ENCODE data around the gene ZNF100.

Gene ZNF100

GRCh38 chr19:21691661-21692060 is 75.7 kb downstream of the ZNF100 start:
- Histone ChIP-seq H3K79me2 (ENCODE audit: insufficient read depth, low read length) (no peaks in the 10 kb centered on the region), H2AFZ (ENCODE audit: low read length) (no peak overlapping the region), H3K9me3 (ENCODE audit: insufficient read depth, low read depth, low read length) (no peaks in the 10 kb centered on the region), H3K4me3 (ENCODE audit: low read length, poor library complexity, severe bottlenecking) (no peak overlapping the region), H3K36me3 (ENCODE audit: insufficient read depth, low read length) (no peaks in the 10 kb centered on the region), H3K4me1 (ENCODE audit: insufficient read depth, low read length, poor library complexity, severe bottlenecking) (no peaks in the 10 kb centered on the region), H3F3A (ENCODE audit: low read depth) (no peaks in the 10 kb centered on the region), H3K9me2 (replicated peaks; ENCODE audit: low read depth, low read length) (no peaks in the 10 kb centered on the region), H4K20me1 (ENCODE audit: insufficient read depth, low read length, poor library complexity, severe bottlenecking) (no peaks in the 10 kb centered on the region), H3K27me3 (ENCODE audit: insufficient read depth, low read length, poor library complexity, severe bottlenecking) (no peaks in the 10 kb centered on the region), H3K4me2 (ENCODE audit: low read depth, low read length, poor library complexity, severe bottlenecking) (no peak overlapping the region), H3K9ac (ENCODE audit: low read depth, low read length, poor library complexity, severe bottlenecking) (no peak overlapping the region)
- no peak for TF ChIP-seq CTCF (conservative IDR thresholded peaks at IDR 0.05; ENCODE audit: low read length)
- no peak for TF ChIP-seq EZH2phosphoT487 (IDR thresholded peaks at IDR 0.05; ENCODE audit: borderline replicate concordance)

DNA sequence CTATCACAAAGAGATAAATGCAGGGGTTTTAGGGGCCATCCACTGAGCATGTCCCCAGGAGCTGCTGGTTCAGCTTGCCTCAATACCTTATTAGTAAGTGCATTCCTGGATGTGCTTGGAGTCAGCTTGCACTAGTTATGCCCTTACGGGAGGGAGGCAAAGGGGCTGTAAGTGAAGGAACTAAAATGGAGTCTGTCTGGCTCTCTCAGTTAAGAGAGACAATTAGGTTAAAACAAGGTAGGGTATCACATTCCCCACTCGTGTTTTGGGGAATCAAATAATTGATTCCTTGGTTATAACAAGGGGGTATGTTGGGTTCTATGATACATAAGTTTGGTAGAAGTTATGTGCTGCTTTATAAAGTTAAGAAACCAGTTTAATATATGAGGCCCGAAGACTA is 78.9 kb downstream of the ZNF100 start:
- H3K27me3 ChIP-seq (ENCODE audit: insufficient read depth, low read length, poor library complexity, severe bottlenecking): no peaks in the 10 kb centered on the region
- H4K20me1 ChIP-seq (ENCODE audit: insufficient read depth, low read length, poor library complexity, severe bottlenecking): no peaks in the 10 kb centered on the region
- no peak overlapping the region for H3K4me2 ChIP-seq (ENCODE audit: low read depth, low read length, poor library complexity, severe bottlenecking)
- H2AFZ ChIP-seq (ENCODE audit: low read length): no peak overlapping the region
- no peaks in the 10 kb centered on the region for H3K9me3 ChIP-seq (ENCODE audit: insufficient read depth, low read depth, low read length)
- H3K4me3 ChIP-seq (ENCODE audit: low read length, poor library complexity, severe bottlenecking): no peak overlapping the region
- no peaks in the 10 kb centered on the region for H3K9me2 ChIP-seq (replicated peaks; ENCODE audit: low read depth, low read length)
- no peak overlapping the region for H3K9ac ChIP-seq (ENCODE audit: low read depth, low read length, poor library complexity, severe bottlenecking)
- H3F3A ChIP-seq (ENCODE audit: low read depth): no peaks in the 10 kb centered on the region
- no peak for TF ChIP-seq CTCF (conservative IDR thresholded peaks at IDR 0.05; ENCODE audit: low read length)
- H3K79me2 ChIP-seq (ENCODE audit: insufficient read depth, low read length): no peaks in the 10 kb centered on the region
- no peaks in the 10 kb centered on the region for H3K4me1 ChIP-seq (ENCODE audit: insufficient read depth, low read length, poor library complexity, severe bottlenecking)
- H3K36me3 ChIP-seq (ENCODE audit: insufficient read depth, low read length): no peaks in the 10 kb centered on the region

DNA sequence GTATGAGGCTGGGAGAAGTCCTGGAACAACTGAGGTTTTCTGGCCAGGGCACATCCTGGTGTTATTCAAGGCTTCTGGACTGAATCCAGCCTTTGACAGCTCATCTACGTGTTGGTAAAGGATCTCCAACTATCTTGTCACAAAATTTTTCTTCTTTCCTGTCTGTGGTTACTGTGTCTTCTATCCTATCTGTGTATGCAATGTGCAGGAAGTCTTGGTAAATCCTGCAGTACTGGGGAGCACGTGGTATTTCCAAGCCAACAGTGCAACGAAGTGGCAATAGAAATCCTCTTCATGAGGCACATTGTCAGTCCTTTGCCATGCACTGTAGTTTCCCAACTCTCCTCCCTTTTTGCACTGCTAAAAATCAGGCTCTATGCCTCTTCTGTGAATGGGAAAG is 86.7 kb downstream of the ZNF100 start:
- H3K9me3 ChIP-seq (ENCODE audit: insufficient read depth, low read depth, low read length): 0 out of 2 replicates have a peak, but pooled peaks cover 5% of the 10 kb centered on the region
- H3K36me3 ChIP-seq (ENCODE audit: insufficient read depth, low read length): no peaks in the 10 kb centered on the region
- no peak overlapping the region for H3K4me2 ChIP-seq (ENCODE audit: low read depth, low read length, poor library complexity, severe bottlenecking)
- no peaks in the 10 kb centered on the region for H3K9me2 ChIP-seq (replicated peaks; ENCODE audit: low read depth, low read length)
- no peaks in the 10 kb centered on the region for H3F3A ChIP-seq (ENCODE audit: low read depth)
- no peak overlapping the region for H3K4me3 ChIP-seq (ENCODE audit: low read length, poor library complexity, severe bottlenecking)
- H3K9ac ChIP-seq (ENCODE audit: low read depth, low read length, poor library complexity, severe bottlenecking): no peak overlapping the region
- no peak overlapping the region for H2AFZ ChIP-seq (ENCODE audit: low read length)
- no peaks in the 10 kb centered on the region for H3K4me1 ChIP-seq (ENCODE audit: insufficient read depth, low read length, poor library complexity, severe bottlenecking)
- no peaks in the 10 kb centered on the region for H3K27me3 ChIP-seq (ENCODE audit: insufficient read depth, low read length, poor library complexity, severe bottlenecking)
- no peaks in the 10 kb centered on the region for H4K20me1 ChIP-seq (ENCODE audit: insufficient read depth, low read length, poor library complexity, severe bottlenecking)
- no peaks in the 10 kb centered on the region for H3K79me2 ChIP-seq (ENCODE audit: insufficient read depth, low read length)
- TF ChIP-seq CTCF (conservative IDR thresholded peaks at IDR 0.05; ENCODE audit: low read length): no peak
- no peak for TF ChIP-seq EZH2phosphoT487 (IDR thresholded peaks at IDR 0.05; ENCODE audit: borderline replicate concordance)
